GM21515 (cell line): Measurements from ENCODE around the gene ICA1.
"Not testable (repeated sequence)": the region's sequence is repeated elsewhere in the genome, so short reads cannot be mapped to it uniquely, and the experiment has no call there.

ENCODE experiments used
- ATAC-seq: cut with Tn5 transposase; IDR thresholded peaks from one replicate; pipeline ENCODE4 v1.9.1; 2021; ENCODE audit not compliant: unreplicated experiment

ICA1 gene

DNA sequence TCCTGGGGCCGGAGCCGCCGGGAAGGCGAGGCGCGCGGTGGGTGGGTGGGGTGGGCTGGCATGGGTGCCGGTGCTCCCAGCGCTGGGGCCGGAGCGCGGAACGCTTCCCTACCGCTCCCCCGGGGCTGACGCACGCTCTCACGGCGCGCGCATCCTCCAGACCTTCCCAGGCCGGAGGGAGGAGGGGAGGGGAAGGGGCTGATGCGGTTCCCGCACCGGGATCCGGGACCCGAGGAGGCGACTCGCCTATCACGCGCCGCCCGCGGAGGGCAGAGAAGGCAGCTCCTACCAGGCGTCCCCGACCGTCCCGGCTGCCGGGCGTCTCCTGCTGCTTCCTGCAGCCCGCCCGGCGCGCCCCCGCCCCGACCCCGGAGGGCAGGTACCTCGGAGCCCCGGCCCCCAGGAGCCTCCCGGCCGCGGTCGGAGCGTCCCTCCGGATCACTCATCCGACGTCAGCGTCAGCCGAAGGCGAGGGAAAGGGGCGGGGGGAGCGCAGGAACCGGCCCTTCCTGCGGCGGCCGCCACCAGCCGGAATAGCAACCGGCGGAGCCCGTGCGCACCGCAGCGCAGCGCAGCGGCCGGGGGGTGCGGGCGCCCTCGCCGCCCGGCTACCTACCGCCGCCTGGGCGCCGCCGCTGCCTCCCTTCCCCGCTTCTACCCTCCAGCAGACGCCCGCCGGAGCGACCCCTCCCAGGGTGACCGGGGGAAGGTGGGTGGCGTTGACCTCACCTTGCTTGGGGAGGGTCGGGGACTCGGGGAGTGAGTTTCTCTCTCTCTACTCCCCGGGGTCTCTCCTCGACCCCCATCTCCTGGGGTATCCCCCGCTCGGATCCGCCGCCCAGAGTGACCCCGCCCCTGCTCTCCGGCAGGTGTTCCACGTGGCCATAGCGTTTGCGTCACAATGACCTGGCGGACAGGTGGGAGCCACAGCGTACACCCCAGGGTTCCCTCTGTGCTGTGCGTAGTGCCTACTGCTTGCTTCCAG is at the start of gene ICA1:
ICA1 (minus strand) TSS at position 457 of the 985 bp plus-strand sequence. CDS start 26,241 bp downstream, outside the sequence.
- peak; percentile 52 for ATAC-seq

DNA sequence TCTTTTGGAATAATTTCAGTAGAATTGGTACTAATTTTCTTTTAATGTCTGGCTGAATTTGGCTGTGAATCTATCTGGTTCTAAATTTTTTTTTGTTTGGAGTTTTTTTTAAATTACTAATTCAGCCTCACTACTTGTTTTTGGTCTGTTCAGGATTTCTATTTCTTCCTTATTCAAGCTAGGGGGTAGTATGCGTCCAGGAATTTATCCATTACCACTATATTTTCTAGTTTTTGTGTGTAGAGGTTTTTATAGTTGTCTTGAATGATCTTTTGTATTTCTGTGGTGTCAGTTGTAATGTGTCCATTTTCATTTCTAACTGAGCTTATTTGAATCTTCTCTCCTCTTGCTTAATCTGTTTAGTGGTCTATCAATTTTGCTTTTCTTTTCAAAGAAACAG is 48.9 kb upstream of the ICA1 start:
- no peak for ATAC-seq

DNA sequence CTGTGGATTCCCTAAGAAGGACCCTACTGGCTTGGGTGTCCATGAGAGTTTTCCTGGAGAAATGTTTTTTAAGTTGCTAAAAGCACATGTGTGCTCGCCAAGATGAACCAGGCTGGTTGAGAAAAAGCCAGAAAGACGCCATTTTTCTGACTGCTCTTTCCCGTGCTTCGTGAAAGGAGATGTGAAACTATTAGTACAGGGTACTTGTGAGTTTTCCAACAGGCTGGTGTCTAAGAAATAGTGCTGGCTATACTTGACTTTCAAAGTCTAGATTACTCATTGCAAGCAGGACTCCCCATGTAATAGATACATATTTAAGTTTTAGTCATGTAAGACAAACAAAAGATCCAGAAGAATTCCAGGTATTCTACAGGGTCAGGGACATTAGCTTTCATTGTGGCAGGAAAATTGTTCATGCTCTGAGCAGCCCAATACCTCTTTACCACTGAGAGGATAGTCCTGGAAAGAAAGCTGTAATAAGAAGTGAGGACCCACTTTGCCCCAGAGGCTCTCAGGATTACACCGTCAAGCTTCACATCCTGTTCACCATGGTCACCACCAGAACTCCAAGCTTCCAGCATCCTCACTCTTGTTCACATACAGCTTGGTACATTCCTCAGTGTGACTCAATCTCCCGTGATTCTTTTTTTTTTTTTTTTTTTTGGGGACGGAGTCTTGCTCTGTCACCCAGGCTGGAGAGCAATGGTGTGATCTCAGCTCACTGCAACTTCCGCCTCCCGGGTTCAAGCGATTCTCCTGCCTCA is 43.8 kb upstream of the ICA1 start:
- no peak for ATAC-seq

DNA sequence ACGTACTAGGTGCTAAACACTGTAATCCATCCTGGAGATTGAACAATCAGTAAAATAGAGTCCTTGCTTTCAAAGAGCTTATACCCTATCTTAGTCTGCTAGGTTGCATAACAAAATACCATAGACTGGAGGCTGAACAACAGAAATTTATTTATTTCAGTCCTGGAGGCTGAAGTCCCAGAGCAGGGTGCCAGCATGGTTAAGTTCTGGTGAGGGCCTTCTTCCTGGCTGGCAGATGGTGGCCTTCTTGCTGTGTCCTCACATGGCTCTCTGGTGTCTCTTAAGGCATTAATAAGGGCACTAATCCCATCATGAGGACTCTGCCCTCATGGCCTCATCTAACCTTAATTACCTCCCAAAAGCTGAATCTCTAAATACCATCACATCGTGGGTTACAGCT is 43.1 kb upstream of the ICA1 start:
- no peak for ATAC-seq

DNA sequence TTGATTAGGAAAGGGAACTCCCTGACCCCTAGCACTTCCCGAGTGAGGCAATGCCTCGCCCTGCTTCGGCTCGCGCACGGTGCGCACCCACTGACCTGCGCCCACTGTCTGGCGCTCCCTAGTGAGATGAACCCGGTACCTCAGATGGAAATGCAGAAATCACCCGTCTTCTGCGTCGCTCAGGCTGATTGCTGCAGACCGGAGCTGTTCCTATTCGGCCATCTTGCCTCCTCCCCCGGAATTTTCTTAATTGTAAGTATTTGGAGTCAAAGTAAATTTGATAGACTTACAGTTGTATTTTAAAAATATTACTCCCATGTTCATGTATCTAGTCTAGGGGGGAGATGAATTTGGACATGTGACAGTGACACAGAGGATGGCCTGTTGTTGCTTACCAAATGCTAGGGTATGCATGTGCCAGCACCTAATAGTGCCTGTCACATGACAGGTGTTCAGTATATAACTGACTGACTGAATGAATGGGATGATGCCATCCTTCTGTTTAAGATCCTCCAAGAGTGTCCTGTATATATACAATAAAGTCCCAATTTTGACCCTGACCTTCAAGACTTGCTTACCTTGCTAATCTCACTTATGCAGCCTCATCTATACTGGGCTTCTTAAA is 42.0 kb upstream of the ICA1 start:
- ATAC-seq, result no peak

DNA sequence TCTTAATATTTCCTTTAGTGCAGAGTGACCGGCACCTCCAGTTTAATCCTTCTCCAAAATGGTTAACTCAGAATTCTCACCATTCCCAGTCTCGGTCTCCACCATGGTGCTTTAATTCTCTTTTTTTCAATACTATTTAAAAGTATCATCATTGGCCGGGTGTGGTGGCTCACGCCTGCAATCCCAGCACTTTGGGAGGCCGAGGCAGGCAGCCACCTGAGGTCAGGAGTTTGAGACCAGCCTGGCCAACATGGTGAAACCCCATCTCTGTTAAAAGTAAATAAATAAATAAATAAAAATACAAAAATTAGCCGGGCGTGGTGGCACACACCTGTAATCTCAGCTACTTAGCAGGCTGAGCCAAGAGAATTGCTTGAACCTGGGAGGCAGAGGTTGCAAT is 35.1 kb upstream of the ICA1 start:
- ATAC-seq, result not testable (repeated sequence)

DNA sequence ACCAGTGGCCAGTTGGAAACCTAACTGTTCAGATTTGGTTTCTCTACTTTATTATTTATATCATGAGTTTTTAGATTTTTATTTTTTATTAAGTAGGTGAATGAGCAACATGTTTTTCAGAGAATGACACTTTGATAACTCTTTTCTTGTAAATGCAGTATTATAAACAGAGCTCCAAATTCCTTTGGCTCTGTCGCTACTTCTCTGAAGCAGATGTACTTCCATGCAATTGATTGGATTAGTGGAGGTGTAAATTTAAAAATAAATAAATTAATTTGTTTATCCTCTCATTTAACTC is 34.3 kb upstream of the ICA1 start:
- ATAC-seq, result peak; percentile 13

DNA sequence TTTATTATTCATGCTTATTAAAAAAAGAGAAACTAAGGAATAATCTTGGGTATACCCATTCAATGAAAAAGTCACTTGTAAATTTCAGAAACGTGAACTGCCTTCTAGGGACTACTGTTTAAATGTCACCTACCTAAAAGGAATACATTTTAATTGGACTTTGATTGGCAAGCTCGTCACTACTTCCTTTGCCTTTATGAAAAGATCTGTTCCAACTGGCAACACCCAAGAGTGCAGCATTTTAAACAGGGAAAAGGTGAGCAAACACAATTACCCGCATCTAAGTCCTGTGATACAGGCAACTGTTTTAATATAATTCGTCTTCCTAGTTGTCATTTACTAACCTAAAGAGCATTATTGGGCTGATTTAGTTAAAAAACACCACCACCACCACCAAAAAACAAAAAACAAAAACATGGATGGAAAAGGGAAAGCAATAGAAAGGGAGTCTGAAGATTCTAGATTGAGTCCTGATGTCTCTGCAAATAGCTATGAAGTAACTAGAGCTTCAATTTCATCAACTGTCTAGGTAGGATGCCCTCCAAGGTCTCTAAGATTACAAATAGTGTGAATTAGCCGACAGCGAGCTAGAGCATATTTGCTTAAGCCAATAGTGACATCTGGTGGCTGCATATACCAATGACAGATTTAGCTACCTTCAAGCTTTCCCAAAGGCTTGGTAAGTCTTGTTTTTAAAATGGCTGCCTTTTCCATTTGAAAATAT is 33.8 kb upstream of the ICA1 start:
- peak; percentile 98 for ATAC-seq

DNA sequence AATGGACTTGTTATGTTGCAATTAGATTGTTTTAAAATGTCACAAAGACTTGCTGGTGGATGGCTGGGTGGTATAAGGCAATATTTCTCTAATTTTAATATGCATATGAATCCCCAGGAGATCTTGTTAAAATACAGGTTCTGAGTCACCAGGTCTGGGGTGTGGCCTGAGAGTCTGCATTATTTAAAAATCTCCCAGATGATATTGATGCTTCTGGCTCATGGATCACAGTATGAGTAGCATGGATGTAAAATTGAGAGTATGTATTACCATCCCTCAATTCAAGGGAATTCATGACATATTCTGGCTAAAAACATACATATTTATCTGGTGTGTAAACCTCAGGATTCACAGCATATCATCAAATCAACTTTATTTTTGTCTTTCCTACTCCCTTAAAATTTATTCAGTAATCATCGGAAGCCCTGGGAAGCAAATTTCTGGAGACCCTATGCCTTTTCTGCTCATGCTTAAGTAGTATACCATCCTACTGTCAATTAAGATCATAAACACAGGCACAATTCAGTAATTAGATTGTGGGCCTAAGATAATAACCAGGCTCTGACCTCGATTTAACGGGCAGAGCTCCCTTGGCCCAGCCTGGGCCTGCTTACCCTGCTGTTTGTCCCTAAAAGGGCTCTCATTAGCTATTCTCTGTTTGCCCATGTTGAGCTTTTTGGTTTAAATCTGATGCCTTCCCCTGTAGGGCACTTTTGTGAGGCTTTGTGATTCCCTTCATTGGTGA is 29.6 kb upstream of the ICA1 start:
- ATAC-seq, result no peak

DNA sequence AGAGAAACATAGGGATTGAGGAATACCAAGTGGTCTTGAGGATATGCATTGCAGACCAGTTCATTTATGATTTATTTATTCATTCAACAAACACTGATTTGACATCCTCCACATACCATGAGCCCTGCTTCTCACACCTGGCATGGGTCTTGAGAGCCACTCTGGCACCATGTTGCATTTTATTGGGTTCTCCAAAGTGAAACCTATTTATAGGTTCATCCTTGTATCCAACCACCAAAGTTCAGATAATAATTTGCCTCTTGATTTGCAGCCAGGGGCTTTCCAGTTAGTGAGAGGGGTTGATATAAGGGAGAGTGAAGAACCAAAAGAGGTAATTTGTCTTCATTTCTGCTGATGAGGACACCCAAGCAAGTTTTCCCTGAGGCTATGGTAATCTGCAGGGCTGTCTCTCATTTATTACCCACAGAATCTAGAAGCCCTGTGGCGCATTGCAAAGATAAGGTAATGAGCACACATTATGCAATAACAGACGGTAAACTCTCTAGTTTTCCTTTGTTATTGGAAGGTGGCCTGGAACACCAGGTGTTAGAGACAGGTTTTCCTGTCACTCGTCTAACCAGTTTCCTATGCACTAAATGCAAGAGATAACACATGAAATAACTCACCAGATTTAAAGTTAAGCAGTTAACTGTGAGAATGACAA is 28.8 kb upstream of the ICA1 start:
- no peak for ATAC-seq

DNA sequence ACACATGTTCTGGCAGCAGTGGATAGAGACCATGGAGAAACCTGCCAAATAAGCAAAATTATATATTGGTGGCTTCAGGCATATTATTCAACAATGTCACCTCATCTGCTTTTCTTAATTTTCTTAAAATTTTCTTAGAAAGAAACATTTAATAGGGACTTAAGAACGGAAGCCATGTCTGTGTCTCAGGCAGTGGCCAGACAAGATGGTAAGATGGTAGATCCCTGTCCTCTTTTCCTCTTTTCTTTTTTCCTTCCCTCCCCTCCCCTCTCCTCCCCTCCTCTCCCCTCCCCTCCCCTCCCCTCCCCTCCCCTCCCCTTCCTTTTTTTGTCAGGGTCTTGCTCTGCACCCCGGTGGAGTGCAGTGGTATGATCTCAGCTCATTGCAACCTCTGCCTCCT is 24.2 kb upstream of the ICA1 start:
- ATAC-seq, result no peak

DNA sequence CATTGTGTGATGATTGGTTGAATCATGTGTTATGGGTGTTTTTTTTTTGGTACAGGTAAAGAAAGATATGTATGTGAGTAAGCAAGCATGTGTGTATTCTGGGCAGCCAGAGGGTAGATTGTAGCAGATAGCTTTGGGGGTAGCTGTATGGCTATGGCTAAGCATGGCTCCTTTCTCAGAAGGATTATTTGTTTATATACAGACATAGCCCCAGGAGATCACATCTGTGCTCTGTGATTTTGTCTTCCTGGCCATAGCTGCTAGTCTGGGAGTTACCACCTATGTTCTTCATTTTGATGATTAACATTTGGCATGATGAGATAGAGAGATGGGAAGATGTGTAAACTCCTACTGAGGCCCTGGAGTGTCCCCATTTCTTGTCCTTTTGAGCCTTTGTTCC is 23.2 kb upstream of the ICA1 start:
- no peak for ATAC-seq

DNA sequence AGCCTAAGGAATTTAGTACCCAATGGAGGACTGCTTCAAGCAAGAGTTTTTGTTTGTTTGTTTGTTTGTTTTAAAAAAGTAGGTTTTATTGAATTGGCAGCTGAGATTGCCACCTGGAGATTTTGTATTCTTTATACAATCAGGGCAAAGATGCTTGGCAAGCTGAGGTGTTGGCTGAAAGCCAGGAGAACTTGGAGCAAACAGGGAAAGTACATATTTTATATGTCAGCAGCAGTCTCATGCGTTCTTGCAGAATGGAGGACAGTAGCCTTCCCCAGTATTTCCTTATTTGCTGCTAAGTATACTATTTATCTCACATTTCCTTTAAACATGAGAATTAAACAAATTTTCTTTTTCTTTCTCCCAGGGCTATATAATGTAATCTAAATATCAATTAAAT is 22.6 kb upstream of the ICA1 start:
- no peak for ATAC-seq

DNA sequence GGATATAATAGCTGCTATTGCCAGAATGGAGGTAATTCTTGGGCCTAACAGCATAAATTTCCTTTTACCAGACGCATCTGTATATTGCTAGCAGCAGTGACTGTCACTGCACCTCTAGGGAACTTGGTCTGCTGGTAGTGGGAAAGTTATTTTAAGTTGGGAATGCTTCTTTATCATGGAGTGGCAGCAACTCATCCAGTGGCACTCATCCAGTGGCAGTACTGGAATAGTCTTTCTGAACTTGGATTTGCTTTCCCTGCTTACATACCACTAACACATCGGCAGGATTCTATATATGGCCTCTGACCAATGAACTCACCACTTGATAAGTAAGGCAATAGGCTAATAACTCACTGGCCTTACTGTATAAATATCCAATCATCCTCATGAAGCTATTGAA is 22.0 kb upstream of the ICA1 start:
- ATAC-seq, result no peak

DNA sequence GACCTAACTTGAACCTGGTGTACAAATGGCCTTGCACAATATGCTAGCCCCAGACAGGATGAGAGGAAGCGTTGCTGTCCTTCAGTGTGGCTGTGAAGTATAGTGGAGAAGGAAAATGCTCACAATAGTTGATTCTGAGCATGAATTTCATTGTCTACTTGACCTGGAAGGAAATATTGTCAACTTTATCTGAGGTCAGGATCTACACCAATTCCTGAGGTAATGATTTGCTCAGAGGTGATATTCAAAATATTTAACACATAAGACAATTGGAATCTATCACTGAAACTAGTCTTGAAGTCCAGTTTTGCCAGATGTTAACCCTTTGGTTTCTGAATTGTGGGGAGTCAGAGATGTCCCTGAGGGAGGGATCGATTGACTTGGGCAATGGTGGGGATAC is 20.9 kb upstream of the ICA1 start:
- no peak for ATAC-seq

DNA sequence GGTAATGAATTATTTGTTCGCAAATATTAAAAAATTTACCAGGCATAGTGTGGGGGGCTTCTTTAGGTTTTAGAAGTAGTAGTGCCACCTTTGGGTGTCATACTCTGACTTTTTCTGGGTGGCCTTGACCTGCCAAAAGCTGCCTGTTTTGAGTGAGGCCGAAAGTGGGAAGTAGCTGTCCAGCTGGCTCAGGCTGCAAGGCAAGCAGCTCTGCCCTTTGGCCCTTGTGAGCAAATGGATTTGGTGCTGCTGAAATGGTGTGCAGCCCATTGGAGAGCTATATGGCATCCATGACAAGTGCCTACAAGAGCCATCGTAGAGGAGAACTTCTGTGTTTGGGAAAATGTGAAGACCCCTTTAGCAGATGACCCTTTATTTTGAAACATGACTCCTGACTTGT is 20.2 kb upstream of the ICA1 start:
- ATAC-seq, result no peak

DNA sequence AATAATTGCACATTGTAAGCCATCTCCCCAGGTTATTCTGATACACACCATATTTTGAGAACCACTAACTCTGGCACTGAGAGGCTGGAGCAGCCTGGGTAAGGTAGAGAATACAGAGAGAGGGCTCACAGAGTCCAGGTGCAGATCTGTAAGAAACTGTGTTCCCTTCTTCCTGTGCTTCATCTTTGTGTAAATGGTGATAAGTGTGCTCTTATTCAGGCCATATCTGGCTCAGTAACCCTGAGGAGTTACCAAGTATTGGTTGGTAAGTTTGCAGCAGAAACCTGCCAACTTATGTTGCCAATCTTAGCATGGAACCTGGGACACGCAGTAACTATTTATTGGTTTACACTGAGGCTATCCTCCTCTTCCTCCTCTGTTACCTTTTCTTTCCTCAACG is 16.2 kb upstream of the ICA1 start:
- no peak for ATAC-seq

DNA sequence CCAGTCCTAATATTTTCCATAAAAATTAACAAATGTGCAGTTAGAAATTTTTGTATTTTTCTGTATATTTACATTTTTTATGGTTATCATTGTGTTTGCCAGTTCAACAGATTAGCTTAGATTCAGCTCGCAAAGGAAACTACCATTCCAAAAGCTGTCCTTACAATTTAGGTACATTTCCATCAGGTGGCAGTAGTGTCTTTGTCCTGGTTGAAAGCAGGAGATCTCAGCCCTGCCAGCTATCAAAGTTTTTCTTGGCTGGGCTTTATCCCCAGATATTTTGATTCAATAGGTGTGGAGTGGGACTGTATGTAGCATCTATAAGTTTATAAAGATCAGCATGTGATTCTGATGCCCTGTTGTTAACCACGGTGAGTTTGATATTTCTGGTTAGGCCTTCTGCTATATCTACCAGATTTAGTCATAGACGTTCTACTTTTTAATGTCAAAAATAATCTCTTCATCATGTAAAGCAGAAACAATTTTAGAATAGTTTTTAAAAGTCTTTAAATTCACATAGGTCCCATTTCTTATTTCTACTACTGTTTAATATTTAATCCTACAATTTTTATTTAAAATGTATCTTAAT is 15.5 kb upstream of the ICA1 start:
- no peak for ATAC-seq

DNA sequence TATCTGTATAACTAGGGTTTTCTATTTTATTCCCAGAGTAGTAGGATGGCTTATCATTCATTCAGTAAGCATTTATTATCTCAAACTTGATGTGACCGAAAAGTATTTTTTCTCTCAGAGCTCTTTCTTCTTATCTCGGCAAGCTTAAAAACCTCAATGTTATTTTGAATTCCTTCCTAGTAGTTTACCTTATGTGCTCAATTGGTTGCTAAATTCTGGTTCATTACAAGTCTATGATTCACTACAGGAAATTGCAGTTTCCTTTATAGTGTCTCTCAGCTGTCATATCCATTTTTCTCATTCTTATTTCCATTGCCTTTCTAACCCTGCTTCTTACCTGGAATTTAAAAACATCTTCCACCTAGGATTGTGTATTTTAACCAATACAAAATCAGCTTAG is 12.6 kb upstream of the ICA1 start:
- ATAC-seq, result no peak

DNA sequence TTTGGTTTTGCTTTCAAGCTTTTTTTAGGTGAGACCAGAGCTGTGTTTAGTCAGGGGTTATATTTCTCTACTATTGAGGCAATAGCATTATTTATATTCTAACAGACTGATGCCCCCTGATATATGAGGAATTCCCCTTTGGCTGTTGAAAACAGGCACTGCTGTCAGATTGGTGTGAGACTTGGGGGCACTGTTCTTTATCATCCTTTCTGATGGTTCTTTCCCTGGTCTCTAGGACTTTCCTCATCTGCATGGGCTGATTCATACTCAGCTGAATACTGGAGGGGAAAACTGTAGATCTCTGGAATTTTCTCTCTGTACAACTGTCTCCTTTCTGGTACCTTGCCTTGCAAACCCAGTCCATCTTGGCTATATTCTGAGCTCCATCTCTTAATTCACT is 10.0 kb upstream of the ICA1 start:
- no peak for ATAC-seq
